RPMI7951 (cell line): ENCODE results near the gene MPV17L2. TPM values are rescaled to one million over a fixed set of nuclear protein-coding genes. Genes with fewer than 3 reads are reported as not detected.
"Not testable (repeated sequence)": the region's sequence is repeated elsewhere in the genome, so short reads cannot be mapped to it uniquely, and the experiment has no call there.

Source experiments
- DNase-seq: peaks from one replicate; pipeline ENCODE4 v3.0.0-alpha.2; 2012; ENCODE audit warnings: low read depth
- total RNA-seq: library from RNA; depleted of rRNA; stranded (reverse); fragments of >200 nt; shearing (Covaris generic); gene quantifications from 2 replicates; pipeline ENCODE4 v1.2.3, GENCODE V29; 2014

Gene MPV17L2
- total RNA-seq, 1 experiment from 2014 or later: 18.6 TPM

DNA sequence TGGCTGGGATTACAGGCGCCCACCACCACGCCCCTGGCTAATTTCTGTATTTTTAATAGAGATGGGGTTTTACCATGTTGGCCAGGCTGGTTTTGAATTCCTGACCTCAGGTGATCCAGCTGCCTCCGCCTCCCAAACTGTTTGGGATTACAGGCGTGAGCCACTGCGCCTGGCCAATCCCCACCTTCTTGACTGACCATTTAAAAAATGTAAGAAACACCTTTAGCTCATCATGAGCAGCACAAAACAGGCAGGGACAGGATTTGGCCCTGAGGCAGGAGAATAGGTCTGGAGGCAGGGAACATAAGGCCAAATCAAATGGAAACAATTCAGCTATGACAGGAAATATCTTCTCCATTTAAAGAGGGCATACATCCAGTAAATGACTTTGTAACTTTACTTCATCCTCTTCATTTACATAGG is 1.4 kb upstream of the MPV17L2 start:
- no peak for DNase-seq

DNA sequence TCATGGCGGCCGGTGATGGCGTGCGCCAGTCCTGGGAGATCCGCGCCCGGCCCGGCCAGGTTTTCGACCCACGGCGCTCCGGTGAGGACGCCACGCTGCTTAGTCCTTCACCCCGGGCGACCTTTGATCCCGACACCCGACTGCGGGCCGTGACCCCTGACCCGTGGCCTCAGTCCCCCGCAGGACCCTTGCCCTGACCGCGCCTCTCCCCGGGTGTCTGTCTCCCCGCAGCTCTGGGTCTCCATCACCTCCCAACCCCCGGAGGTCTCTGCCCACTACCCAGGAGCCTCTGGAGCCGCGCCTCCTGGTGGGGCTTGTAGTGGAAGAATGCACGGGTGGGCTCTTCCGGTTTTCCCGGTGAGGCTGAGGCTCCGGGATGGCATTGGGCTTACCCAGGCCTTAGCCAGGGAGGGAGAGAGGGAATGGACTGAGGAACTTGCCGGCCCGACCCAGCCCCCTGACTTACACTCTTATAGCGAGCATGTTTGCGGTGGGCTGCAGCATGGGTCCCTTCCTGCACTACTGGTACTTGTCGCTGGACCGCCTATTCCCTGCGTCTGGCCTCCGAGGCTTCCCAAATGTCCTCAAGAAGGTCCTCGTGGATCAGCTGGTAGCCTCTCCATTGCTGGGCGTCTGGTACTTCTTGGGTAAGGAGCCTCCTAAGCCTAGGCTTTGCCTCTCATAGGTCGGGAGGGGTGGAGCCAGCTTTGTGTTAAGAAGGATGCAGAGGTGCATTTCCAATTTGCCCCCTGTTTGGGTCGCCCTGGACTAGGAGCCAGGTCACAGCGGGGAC is 566 bp downstream of the MPV17L2 start:
- DNase-seq: no peak

DNA sequence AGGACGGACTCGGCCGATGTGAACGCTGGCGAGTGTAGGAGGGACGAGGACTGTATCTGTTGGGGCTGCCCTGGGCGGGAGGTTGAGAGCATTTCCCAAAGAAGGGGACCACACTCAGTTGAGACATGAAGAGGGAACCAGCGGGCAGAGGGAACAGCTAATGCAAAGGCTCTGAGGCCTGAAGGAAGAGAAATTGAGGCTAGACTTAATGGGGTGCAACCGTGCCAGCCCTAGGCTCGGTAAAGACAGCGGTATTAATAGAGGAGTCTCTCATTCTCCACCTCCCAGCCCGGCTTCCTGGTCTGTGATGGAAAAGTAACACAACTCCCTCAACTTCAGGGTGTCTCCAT is 1.1 kb downstream of the MPV17L2 start:
- DNase-seq: no peak

DNA sequence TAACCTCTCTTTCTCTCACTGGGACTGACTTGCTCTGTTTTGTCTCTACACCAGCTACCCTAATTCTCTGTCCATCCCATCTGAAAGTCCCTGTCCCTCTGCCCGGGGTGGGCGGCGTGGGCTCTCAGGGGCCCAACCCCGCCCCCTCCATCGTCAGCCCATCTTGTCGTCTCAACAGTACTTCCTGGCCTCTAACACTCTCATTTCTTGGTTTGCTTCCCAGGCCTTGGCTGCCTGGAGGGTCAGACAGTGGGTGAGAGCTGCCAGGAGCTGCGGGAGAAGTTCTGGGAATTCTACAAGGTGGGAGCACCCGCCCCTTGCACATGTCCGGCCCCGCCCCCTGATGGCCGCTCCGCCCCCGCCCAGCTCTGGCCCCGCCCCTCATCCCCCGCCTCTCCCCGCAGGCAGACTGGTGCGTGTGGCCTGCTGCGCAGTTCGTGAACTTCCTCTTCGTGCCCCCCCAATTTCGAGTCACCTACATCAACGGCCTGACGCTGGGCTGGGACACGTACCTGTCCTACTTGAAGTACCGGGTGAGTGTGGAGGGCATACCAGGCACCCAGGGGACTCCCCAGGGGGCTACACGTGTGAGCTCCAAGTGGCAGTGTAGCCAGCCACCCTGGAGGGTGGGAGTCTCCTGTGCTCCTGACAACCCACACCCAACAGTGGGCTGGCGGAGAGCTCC is 1.7 kb downstream of the MPV17L2 start:
- DNase-seq: peak; percentile 64

DNA sequence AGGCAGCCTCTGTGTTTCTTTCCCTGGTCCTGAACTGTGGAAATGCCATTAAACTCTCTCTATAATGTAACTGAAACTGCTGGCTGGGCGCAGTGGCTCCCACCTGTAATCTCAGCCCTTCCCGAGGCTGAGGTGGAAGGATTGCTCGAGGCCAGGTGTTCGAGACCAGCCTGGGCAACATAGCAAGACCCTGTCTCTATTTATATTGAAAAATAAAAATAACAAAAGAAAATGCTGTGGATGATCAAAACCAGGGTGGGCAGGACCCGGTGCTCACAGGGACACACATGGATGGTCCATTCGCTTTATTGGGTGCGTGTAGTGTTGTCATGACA is 3.5 kb downstream of the MPV17L2 start:
- no peak for DNase-seq

DNA sequence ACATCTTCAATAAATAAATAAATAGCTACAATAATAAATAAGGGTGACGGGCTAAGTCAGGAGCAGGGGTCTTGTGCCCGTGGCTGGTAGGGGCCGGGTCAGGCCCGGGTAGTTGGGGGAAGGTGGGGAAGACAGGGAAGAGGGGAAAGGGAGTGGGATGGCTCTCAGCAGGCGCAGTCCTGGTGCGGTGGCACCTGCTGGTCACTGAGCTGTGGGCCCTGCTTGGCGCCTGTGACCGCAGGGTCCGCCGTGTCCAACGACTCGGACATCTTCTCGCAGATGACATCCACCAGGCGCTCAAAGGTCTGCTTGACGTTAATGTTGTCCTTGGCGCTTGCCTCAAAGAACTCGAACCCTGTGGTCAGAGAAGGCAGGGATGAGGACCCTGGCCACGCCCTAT is 4.3 kb downstream of the MPV17L2 start:
- DNase-seq: no peak

DNA sequence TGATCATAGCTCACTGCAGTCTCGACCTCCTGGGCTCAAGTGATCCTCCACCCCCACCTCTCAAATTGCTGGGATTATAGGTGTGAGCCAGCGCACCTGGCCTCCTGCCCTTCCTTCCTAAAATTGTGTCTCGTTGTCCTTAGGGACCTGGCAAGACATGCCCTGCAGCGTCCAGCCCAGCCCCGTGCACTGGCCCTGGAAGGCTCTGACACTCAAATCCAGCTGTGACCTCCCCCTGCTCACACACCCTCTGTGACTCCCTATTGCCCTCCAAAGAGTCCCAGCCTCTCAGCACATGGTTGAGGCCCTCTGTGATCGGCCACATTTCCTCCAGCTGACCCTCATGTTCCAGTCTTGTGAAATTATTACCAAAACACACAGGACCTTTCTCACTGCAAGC is 4.9 kb downstream of the MPV17L2 start:
- DNase-seq: no peak

DNA sequence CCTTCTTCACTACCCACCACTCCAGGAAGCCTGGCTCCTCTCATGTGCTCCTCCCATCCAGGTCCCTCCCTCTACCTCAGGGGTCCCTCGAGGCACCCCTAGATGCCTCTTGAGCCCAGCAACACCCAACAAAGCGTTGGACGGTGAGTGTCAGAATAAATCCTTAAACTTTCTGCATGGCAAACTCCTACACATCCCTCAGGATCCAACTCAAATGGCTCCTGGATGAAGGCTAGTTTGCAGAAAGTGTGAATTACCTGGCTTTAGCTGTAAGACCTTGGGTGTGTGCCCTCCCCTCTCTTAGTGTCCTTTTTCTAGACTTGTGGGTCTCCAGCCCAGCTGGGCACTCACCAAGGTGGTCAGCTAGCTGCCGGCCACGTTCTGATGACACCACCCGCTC is 5.4 kb downstream of the MPV17L2 start:
- DNase-seq: no peak

DNA sequence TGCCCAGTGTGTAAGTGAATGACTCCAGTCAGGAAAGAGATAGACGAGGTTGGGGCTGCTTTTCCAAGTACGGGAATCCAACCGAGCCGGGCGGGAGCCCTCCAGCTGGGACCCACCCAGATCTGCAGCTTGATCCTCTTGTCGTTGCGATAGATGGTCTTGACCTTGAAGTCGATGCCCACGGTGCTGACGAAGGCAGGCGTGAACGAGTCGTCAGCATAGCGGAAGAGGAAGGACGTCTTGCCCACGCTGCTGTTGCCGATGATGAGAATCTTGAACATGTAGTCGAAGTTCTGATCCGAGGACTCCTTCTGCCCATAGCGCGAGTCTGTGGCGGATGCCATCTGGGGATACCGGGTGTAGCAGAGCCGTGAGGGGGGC is 9.4 kb downstream of the MPV17L2 start:
- DNase-seq: no peak

DNA sequence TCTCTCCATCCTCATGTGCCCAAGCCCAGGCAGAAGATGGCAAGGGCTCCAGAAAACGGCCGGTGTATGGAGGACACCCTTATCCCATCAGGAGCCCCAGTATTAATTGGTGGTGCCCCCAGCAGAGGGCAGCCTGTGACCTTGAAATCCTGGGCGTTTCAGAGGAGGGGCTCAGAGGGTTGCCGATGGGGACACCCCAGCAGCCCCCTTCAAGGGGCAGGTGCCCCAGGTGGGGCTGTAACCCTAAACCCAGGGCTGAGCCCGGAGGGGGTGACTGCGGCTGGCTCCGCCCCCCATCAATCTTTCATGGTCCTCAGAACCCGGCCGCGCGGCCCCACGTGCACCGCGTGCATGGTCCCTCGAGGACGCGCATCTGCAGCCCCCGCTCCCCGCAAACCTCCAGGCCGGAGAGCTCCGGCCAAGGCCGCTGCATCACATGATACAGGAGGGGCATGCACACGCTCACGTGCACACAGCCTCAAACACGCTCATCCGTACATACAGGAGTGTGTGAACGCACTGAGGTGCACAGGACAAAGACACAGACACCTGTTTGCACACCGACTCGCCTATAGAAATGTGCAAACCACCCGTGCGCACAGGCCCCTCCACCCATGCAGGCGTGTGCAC is 9.9 kb downstream of the MPV17L2 start:
- no peak for DNase-seq

DNA sequence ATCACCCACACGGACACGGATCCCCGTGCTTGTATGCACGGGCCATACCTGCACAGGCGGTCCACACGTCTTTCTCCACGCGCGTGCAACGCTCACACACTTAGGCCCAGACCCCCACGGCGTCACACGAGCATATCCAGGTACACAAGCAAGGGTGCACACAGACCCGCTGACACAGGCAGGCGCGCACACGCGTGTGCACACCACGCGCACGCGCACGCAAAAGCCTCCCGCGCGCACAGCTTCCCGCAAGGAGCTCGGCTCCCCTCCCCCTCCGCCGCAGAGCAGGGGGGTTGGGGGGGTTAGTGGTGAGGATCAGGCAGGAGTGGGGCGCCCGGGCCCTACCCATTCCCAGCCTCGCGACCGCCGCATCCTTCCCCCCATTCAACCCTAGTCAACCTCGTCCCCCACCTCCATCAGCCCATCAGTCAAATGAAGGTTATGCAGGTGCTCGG is 10.4 kb downstream of the MPV17L2 start:
- no peak for DNase-seq

DNA sequence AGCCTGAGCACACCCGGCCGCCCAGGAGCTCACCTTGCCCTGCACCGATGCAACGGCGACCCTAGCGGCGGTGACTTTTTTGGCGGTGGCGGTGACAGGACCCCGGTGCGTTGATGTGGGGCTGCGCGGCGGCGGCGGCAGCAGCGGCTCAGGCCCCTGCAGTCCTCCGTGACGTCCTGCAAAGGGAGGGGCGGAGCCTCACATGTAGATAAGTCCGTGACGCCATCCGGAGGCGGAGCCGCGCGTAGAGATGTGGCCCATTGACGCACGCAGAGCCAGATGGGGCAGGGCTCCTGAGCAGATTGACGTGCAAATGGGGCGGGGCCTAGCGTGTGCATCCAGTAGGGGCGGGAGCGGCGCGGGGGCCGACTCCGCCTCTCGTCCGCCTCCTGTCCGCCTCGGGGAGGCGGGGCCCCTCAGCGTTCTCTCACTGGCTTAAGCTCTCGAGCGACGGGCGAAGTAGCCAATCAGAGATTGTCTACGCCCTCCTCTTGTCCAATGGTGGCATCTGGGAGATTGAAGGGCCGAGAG is 10.9 kb downstream of the MPV17L2 start, which contains the start of gene RAB3A:
Gene RAB3A, minus strand, starts transcription at position 180 of the 531 bp plus-strand sequence. CDS start 1,302 bp downstream, outside the sequence.
- DNase-seq: peak; percentile 100

DNA sequence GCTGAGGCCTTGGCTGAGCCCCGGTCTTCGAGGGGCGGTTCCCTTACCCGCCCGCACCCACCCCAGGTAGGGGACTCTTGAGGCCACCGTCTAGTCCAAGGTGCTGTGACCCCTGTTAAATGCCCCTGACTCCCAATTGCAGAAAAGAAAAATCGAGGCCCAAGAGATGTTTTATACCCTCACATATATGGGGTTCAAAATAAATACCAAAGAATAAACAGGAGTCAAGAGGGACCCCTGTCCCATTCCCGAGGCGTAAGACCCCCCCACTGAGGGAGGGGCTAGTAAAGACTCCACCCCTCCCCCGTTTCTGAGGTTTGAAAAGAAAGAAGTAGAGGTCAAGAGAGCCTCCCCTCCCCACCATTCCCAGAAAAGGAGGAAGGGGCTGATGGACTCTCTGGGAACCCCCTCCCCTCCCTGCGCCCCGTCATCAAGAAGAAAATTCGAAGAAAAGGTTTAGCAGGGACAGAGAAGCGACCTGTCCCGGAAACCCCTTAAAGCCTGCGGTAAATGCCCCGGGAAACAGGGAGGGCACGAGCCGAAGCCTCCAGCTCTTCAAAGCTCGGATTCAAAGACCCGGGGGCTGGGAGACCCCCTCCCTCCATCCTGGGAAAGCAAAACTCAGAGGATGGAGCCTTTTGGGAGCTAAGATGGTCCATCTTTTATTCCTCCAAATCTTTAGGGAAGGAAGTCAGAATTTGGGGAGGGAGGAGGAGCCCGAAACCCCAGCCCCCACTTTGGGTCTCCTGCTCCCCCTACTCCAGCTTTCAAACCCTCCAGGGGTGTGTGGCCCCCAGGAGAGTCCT is 11.6 kb downstream of the MPV17L2 start:
- DNase-seq: peak; percentile 33

DNA sequence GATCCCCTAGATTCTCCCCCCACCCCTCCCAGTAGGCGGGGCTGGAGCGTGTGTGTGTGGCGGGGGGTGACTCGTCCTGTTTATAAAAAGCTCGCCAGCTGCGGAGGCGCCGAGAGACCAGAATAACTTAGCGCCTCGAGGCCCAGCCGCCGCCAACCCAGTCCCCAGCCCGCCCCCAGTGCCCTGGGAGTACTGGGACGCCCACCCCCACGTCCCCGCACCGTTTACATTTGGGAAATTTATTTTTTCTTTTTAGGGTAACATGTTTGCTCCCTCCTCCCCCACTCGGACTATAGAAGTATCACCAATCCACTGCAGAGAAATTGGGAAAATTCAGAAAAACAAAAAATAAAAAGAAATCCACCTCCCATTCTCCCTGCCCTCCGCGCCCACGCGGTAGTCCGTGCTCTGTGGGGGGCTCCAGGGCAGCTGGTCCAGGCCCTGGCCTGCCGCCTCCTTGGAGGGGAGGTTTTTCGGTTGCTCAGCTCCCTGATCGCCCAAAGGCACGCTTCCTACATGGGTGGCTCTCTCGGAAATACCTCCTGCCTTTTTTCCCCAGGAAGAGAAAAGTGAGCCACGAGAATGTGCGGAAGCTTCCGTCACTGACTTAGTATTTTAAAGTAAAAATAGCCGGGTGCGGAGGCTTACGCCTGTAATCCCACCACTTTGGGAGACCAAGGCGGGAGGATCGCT is 12.3 kb downstream of the MPV17L2 start:
- DNase-seq: peak; percentile 79

DNA sequence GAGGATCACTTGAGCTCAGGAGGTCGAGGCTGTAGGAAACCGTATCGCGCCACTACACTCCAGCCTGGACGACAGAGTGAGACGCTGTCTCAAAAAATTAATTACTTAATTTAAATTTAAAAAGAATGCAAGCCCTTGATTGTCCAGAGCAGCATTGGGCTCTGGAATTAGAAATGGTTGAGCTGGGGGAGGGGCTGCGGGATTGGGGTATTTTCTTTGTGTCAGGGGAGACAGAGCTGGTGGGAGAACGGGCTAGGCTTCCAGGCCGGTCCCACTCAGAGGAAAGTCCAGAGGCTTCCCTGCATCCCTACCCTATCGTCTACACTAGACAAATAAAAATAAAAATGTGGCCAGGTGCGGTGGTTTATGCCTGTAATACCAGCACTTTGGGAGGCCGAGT is 13.0 kb downstream of the MPV17L2 start:
- no peak for DNase-seq

DNA sequence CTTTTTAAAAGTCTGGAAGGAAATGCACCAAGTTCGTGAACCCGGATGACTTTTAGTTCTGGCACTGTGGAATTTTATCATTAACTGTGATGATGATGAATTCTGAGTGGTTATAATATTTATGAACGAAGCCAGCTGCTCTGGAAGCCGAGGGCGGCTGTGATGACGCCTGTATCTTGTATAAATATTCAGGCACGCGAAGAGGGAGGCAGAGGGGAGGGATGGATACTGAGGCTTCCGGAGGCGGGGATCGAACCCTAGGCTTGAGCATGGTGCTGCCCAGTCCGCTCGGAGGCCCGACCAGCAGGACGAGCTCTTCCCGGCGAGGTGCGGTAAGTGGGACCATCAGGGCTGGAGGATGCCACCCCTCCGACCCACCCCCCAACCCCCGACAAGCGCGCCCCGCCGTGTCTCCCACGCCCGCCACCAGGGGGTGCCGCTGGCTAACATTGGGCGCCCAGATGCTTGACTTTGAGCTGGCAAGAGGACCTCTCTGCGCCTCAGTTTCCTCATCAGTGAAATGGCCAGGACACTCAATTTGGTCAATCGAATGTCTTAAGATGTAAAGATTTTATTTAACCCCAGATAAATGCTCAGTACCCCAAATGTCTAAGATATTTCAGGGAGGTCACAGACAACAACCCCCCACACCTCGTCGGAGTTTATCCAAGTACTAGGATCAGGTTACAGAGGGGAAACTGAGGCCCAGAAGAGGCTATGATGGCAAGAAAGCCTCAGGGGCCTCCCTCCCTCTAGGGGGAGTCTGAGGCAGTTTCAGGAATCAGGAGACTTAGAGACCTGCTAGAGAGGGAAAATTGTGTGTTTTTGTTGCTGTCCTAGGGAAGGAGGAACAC is 15.3 kb downstream of the MPV17L2 start:
- DNase-seq: peak; percentile 45

DNA sequence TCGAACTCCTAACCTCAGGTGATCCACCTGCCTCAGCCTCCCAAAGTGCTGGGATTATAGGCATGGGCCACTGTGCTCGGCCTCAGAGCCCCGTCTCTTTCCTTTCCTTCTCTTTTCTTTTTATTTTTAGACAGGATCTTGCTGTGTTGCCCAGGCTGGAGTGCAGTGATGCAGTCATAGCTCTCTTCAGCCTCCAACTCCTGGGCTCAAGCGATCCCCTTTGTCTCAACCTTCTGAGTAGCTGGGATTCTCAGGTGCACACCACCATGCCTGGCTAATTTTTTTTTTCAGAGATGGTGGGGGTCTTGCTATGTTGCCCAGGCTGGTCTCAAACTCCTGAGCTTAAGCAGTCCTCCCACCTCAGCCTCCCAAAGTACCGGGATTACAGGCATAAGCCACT is 16.9 kb downstream of the MPV17L2 start:
- DNase-seq: not testable (repeated sequence)

DNA sequence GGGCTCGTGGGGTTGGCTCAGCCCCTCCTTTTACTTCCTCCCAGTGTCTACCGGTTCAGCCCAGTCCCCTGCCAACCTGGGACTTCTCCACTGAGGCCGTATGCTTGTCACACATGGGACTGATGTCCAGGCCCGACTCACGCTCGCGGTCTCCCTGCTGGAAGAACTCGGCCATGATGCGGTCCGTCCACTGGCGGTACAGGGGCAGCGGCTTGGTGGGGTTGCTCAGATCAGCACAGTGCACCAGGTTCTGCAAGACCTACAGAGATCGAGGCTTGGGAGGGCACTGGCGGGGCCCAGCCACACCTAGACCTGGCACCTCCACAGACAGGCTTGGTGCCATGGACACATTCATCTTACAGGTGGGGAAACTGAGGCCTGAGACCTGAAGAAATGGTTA is 18.7 kb downstream of the MPV17L2 start:
- DNase-seq: no peak

DNA sequence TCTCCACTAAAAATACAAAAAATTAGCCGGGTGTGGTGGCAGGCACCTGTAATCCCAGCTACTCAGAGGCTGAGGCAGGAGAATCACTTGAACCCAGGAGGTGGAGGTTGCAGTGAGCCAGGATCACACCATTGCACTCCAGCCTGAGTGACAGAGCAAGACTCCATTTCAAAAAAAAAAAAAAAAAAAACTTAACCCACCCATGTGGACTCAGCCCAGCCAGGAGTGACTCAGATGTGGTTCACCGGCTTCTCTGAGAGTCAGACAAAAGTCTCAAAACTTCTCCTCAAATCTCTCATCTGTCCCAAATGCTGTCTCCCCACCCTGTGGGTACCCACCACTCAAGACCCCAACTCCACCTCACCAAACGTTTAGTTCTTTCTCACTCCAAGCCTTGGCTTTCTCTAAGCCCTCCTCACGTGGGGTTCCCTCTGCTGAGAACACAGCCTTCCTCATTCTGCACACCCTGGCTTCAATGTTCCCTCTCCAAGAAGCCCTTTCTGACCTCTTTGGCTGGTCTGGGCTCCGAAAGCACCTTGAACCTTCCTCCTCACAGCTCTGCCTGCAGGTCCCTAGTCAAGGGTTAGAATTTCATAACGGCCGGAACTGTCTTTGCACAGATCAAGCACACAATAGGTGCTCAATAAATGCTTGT is 21.9 kb downstream of the MPV17L2 start:
- DNase-seq: peak; percentile 57

DNA sequence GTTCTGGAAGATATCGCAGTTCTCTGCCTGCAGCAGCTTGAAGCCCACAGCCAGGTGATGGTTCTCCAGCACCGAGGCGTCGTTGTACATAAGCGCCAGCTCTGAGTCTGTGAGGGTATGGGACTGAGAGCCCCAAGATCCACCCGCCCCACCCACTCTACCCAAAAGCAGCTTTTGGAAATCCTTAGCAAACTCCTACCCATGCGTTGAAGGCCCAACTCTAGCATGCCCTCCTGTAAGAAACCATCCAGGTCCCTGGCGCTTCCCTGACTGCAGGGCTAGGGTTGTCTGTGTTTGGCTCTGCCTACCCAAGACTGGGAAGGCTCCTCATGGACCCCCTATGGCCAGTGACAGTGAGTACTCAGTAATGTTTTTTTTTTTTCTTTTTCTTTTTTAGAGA is 23.8 kb downstream of the MPV17L2 start:
- no peak for DNase-seq
